Lower leg skin (tissue), 3 donors: Measurements from ENCODE around the gene COG5.

ENCODE experiments used
- POLR2A ChIP-seq, 2 donors: fragments of 450-650 bp; IDR thresholded peaks; one replicate each; pipeline ENCODE4 v1.6.1; 2016 to 2017; ENCODE audit warnings: antibody characterized with exemption in 2 of 2, mild to moderate bottlenecking in 1 of 2, moderate library complexity in 1 of 2
- TF ChIP-seq, protein P1 (sequence below), 3 donors: fragments of 450-650 bp; IDR thresholded peaks; one replicate each; pipeline ENCODE4 v1.5.1; 2016; ENCODE audit warnings: antibody characterized with exemption in 3 of 3, mild to moderate bottlenecking in 3 of 3, moderate library complexity in 2 of 3

- TF ChIP-seq, protein P1, sequence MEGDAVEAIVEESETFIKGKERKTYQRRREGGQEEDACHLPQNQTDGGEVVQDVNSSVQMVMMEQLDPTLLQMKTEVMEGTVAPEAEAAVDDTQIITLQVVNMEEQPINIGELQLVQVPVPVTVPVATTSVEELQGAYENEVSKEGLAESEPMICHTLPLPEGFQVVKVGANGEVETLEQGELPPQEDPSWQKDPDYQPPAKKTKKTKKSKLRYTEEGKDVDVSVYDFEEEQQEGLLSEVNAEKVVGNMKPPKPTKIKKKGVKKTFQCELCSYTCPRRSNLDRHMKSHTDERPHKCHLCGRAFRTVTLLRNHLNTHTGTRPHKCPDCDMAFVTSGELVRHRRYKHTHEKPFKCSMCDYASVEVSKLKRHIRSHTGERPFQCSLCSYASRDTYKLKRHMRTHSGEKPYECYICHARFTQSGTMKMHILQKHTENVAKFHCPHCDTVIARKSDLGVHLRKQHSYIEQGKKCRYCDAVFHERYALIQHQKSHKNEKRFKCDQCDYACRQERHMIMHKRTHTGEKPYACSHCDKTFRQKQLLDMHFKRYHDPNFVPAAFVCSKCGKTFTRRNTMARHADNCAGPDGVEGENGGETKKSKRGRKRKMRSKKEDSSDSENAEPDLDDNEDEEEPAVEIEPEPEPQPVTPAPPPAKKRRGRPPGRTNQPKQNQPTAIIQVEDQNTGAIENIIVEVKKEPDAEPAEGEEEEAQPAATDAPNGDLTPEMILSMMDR (IDR thresholded peaks at IDR 0.05), result no peak
- no peak for TF ChIP-seq POLR2A (IDR thresholded peaks at IDR 0.05)
Measured at GRCh38 chr7:107453388-107453787, 110.3 kb downstream of the COG5 start.
